Mesenchymal stem cell (in vitro differentiated cells and primary cell): ENCODE results near the gene TMEM87A.
A peak's percentile ranks its signal among the peaks of the same experiment; 100 is the strongest.

ENCODE experiments used
- DNase-seq: peaks from one replicate; pipeline ENCODE4 v3.0.0-alpha.2; 2013
- H2AFZ ChIP-seq: one replicate; pipeline ENCODE4 v1.6.1; 2013; ENCODE audit warnings: low read depth, mild to moderate bottlenecking, control low read depth, inconsistent platforms, low read length, moderate library complexity
- H2AK5ac ChIP-seq: 2 replicates; pipeline ENCODE4 v1.6.1; 2013; ENCODE audit warnings: low read length, moderate library complexity, mild to moderate bottlenecking, inconsistent platforms; ENCODE audit not compliant: severe bottlenecking
- H2BK120ac ChIP-seq: one replicate; pipeline ENCODE4 v1.6.1; 2013; ENCODE audit warnings: low read depth, mild to moderate bottlenecking, inconsistent platforms, low read length, moderate library complexity
- H2BK12ac ChIP-seq, 2 experiments: one replicate each; pipeline ENCODE4 v1.6.1; 2013; ENCODE audit warnings: inconsistent platforms in 2 of 2, low read length in 2 of 2, mild to moderate bottlenecking in 2 of 2, moderate library complexity in 2 of 2, control low read depth in 1 of 2
- H2BK15ac ChIP-seq: one replicate; pipeline ENCODE4 v1.6.1; 2013; ENCODE audit warnings: mild to moderate bottlenecking, low read depth, inconsistent platforms; ENCODE audit not compliant: poor library complexity, severe bottlenecking
- H2BK5ac ChIP-seq: 2 replicates; pipeline ENCODE4 v1.6.1; 2013; ENCODE audit warnings: low read depth, mild to moderate bottlenecking, low read length, control low read depth, inconsistent platforms; ENCODE audit not compliant: poor library complexity, severe bottlenecking
- H3K14ac ChIP-seq, 2 experiments: one replicate each; pipeline ENCODE4 v1.6.1; 2013; ENCODE audit warnings: inconsistent platforms in 2 of 2, low read length in 2 of 2, control low read depth in 1 of 2, mild to moderate bottlenecking in 1 of 2, moderate library complexity in 1 of 2
- H3K18ac ChIP-seq, 2 experiments: one replicate each; pipeline ENCODE4 v1.6.1; 2013; ENCODE audit warnings: inconsistent platforms in 2 of 2, low read length in 2 of 2, control low read depth in 1 of 2, low read depth in 1 of 2, mild to moderate bottlenecking in 1 of 2
- H3K23ac ChIP-seq, 2 experiments: one replicate each; pipeline ENCODE4 v1.6.1; 2013; ENCODE audit warnings: inconsistent platforms in 2 of 2, low read length in 2 of 2, mild to moderate bottlenecking in 2 of 2, moderate library complexity in 2 of 2, control low read depth in 1 of 2
- H3K27ac ChIP-seq: 2 replicates; pipeline ENCODE4 v1.5.1; 2013; ENCODE audit warnings: mild to moderate bottlenecking, moderate library complexity, low read length, control low read depth, inconsistent platforms; ENCODE audit not compliant: poor library complexity, severe bottlenecking
- H3K27me3 ChIP-seq, 2 experiments: 2 replicates each; pipeline versions ENCODE4 v1.6.1 to v1.7.0; 2013; ENCODE audit warnings: low read length in 2 of 2, mild to moderate bottlenecking in 2 of 2, moderate library complexity in 2 of 2, control low read depth in 1 of 2, inconsistent platforms in 1 of 2; ENCODE audit not compliant: control insufficient read depth in 1 of 2, insufficient read depth in 1 of 2
- H3K36me3 ChIP-seq, 2 experiments: 2 replicates each; pipeline versions ENCODE4 v1.6.1 to v1.7.0; 2013; ENCODE audit warnings: low read length in 2 of 2, control low read depth in 1 of 2, inconsistent platforms in 1 of 2, low read depth in 1 of 2, mild to moderate bottlenecking in 1 of 2; ENCODE audit not compliant: insufficient read depth in 2 of 2, control insufficient read depth in 1 of 2
- H3K4ac ChIP-seq, 2 experiments: one replicate each; pipeline ENCODE4 v1.6.1; 2013; ENCODE audit warnings: inconsistent platforms in 2 of 2, low read length in 2 of 2, mild to moderate bottlenecking in 2 of 2, moderate library complexity in 2 of 2, control low read depth in 1 of 2, low read depth in 1 of 2
- H3K4me1 ChIP-seq: 2 replicates; pipeline ENCODE4 v1.6.1; 2013; ENCODE audit warnings: low read depth, low read length, control low read depth; ENCODE audit not compliant: control insufficient read depth, insufficient read depth
- H3K4me2 ChIP-seq: 2 replicates; pipeline ENCODE4 v1.6.1; 2013; ENCODE audit warnings: low read length, mild to moderate bottlenecking, inconsistent platforms; ENCODE audit not compliant: poor library complexity, severe bottlenecking
- H3K4me3 ChIP-seq, 2 experiments: 2 replicates each; pipeline versions ENCODE4 v1.5.1 to v1.7.0; 2013; ENCODE audit warnings: low read length in 2 of 2, mild to moderate bottlenecking in 2 of 2, control low read depth in 1 of 2, low read depth in 1 of 2; ENCODE audit not compliant: insufficient read depth in 1 of 2
- H3K79me1 ChIP-seq: replicated peaks from 2 replicates; pipeline ENCODE4 v1.6.1; 2013; ENCODE audit warnings: mild to moderate bottlenecking, control low read depth, low read length, inconsistent platforms; ENCODE audit not compliant: poor library complexity, severe bottlenecking
- H3K9ac ChIP-seq: 2 replicates; pipeline ENCODE4 v1.7.0; 2013; ENCODE audit warnings: mild to moderate bottlenecking, low read length, moderate library complexity
- H3K9me3 ChIP-seq: 2 replicates; pipeline ENCODE4 v1.7.0; 2013; ENCODE audit warnings: mild to moderate bottlenecking, low read length; ENCODE audit not compliant: control insufficient read depth
- H4K8ac ChIP-seq: one replicate; pipeline ENCODE4 v1.6.1; 2013; ENCODE audit warnings: inconsistent platforms, mild to moderate bottlenecking, low read length, moderate library complexity
- H4K91ac ChIP-seq: one replicate; pipeline ENCODE4 v1.6.1; 2013; ENCODE audit warnings: mild to moderate bottlenecking, low read length, inconsistent platforms
- WGBS: methylation state at CpG from one replicate; pipeline ENCODE4 v1.1.7; 2013; ENCODE audit warnings: mixed read lengths; 5-methylcytosine and 5-hydroxymethylcytosine counted together

Gene TMEM87A

GRCh38 chr15:42182328-42182886, 90.8 kb downstream of the TMEM87A start:
- no peak overlapping the region for H3K23ac ChIP-seq
- H3K14ac ChIP-seq: no peak overlapping the region
- H3K27me3 ChIP-seq: no peaks in the 10 kb centered on the region
- H3K4ac ChIP-seq: no peak overlapping the region
- H3K4me1 ChIP-seq: no peaks in the 10 kb centered on the region
- DNase-seq: no peak
- H3K9me3 ChIP-seq: no peaks in the 10 kb centered on the region
- no peak overlapping the region for H3K4me2 ChIP-seq
- no peak overlapping the region for H2BK15ac ChIP-seq
- H2AK5ac ChIP-seq: no peak overlapping the region
- H4K91ac ChIP-seq: no peak overlapping the region
- H3K36me3 ChIP-seq: peaks cover 33 to 94% of the 10 kb centered on the region in 2 experiments
- no peak overlapping the region for H2BK120ac ChIP-seq
- peaks cover 7% of the 10 kb centered on the region for H3K79me1 ChIP-seq
- 95% methylated on average over 5 of the region's 6 CpGs for WGBS
- no peak overlapping the region for H2AFZ ChIP-seq
- H3K27ac ChIP-seq: no peak overlapping the region
- no peak overlapping the region for H3K18ac ChIP-seq
- no peak overlapping the region for H3K4me3 ChIP-seq
- no peak overlapping the region for H3K9ac ChIP-seq
- H4K8ac ChIP-seq: no peak overlapping the region
- no peak overlapping the region for H2BK12ac ChIP-seq
- no peak overlapping the region for H2BK5ac ChIP-seq

- H3K4ac ChIP-seq: no peak overlapping the region
- H2AK5ac ChIP-seq: no peak overlapping the region
- peaks cover 32 to 92% of the 10 kb centered on the region in 2 experiments for H3K36me3 ChIP-seq
- no peak overlapping the region for H3K23ac ChIP-seq
- no peaks in the 10 kb centered on the region for H3K27me3 ChIP-seq
- H3K4me1 ChIP-seq: no peaks in the 10 kb centered on the region
- H2BK12ac ChIP-seq: no peak overlapping the region
- no peak overlapping the region for H3K18ac ChIP-seq
- no peak overlapping the region for H2BK15ac ChIP-seq
- peaks cover 6% of the 10 kb centered on the region for H3K79me1 ChIP-seq
- no peak for DNase-seq
- H3K4me3 ChIP-seq: no peak overlapping the region
- no peaks in the 10 kb centered on the region for H3K9me3 ChIP-seq
- WGBS: 94% methylated on average over 2 of the region's 2 CpGs
- no peak overlapping the region for H3K9ac ChIP-seq
- no peak overlapping the region for H3K14ac ChIP-seq
- H3K4me2 ChIP-seq: no peak overlapping the region
- H2AFZ ChIP-seq: no peak overlapping the region
- H4K91ac ChIP-seq: no peak overlapping the region
- H3K27ac ChIP-seq: no peak overlapping the region
- H4K8ac ChIP-seq: no peak overlapping the region
- H2BK120ac ChIP-seq: no peak overlapping the region
- H2BK5ac ChIP-seq: no peak overlapping the region
Observed at GRCh38 chr15:42178056-42178455, 95.2 kb downstream of the TMEM87A start.

DNA sequence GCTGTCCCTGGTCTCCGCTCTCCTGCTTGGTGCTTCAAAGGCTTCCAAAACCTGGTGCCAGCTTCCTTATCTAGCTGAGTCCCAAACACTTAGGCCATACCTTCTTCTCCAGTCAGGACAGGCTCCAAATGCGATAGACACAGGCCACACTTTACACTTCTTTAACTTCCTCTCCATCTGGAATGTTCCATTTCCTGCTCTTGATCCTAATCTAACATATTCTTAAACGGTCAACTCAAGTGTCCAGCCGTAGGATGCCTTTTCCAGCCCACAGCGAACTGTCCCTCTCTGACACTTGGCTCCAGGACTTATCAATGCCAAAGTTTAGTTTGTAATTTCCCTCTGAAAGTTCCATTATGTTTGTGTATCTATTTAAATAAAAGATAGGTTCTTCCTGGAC, 97.6 kb downstream of the TMEM87A start:
- Histone ChIP-seq H3K9me3 (no peaks in the 10 kb centered on the region), H2BK5ac (no peak overlapping the region), H3K4me1 (no peaks in the 10 kb centered on the region), H4K8ac (peak overlapping the region; percentile 16), H2BK120ac (no peak overlapping the region), H4K91ac (no peak overlapping the region), H2AFZ (no peak overlapping the region), H2BK12ac (no peak overlapping the region), H3K4me3 (no peak overlapping the region), H3K9ac (no peak overlapping the region), H2BK15ac (no peak overlapping the region), H3K27ac (no peak overlapping the region), H3K4ac (no peak overlapping the region), H3K79me1 (peaks cover 6% of the 10 kb centered on the region), H2AK5ac (no peak overlapping the region), H3K27me3 (no peaks in the 10 kb centered on the region), H3K36me3 (peaks cover 38 to 93% of the 10 kb centered on the region in 2 experiments), H3K18ac (no peak overlapping the region), H3K4me2 (no peak overlapping the region), H3K14ac (no peak overlapping the region), H3K23ac (no peak overlapping the region)
- 80% methylated on average over 5 of the region's 5 CpGs for WGBS
- no peak for DNase-seq

GRCh38 chr15:42172475-42172874, 100.8 kb downstream of the TMEM87A start:
- Histone ChIP-seq H3K4me2 (no peak overlapping the region), H3K9ac (no peak overlapping the region), H3K4me3 (no peak overlapping the region), H3K4ac (no peak overlapping the region), H3K27ac (no peak overlapping the region), H3K18ac (no peak overlapping the region), H2AFZ (no peak overlapping the region), H3K36me3 (peaks cover 39 to 95% of the 10 kb centered on the region in 2 experiments), H3K79me1 (peaks cover 4% of the 10 kb centered on the region), H2BK120ac (no peak overlapping the region), H2AK5ac (no peak overlapping the region), H3K9me3 (no peaks in the 10 kb centered on the region), H4K91ac (no peak overlapping the region), H3K4me1 (no peaks in the 10 kb centered on the region), H2BK12ac (no peak overlapping the region), H3K14ac (no peak overlapping the region), H4K8ac (no peak overlapping the region), H3K23ac (no peak overlapping the region), H3K27me3 (no peaks in the 10 kb centered on the region), H2BK15ac (no peak overlapping the region), H2BK5ac (no peak overlapping the region)
- 92% methylated on average over 4 of the region's 5 CpGs for WGBS
- DNase-seq: no peak
